GM23248 (cell line): ENCODE measurements around the gene STON2. TPM values are rescaled to one million over a fixed set of nuclear protein-coding genes. Genes with fewer than 3 reads are reported as not detected.

Source experiments
- DNase-seq: peaks from one replicate; pipeline ENCODE4 v3.0.0-alpha.2; 2015
- H2AFZ ChIP-seq: fragments of 200-600 bp; sonication (generic); 2 replicates; pipeline ENCODE4 v1.6.1; 2016; ENCODE audit warnings: antibody characterized with exemption
- H3F3A ChIP-seq: fragments of 200-600 bp; sonication (generic); 2 replicates; pipeline ENCODE4 v1.6.1; 2016; ENCODE audit warnings: mild to moderate bottlenecking, antibody characterized with exemption, mixed run types; ENCODE audit not compliant: insufficient read depth
- H3K27ac ChIP-seq: fragments of 200-600 bp; sonication (generic); 2 replicates; pipeline ENCODE4 v1.5.1; 2016; ENCODE audit warnings: mild to moderate bottlenecking
- H3K27me3 ChIP-seq: fragments of 200-600 bp; sonication (generic); replicated peaks from 2 replicates; pipeline ENCODE4 v1.6.1; 2016; ENCODE audit warnings: mild to moderate bottlenecking; ENCODE audit not compliant: insufficient read depth
- H3K36me3 ChIP-seq: fragments of 200-600 bp; sonication (generic); 2 replicates; pipeline ENCODE4 v1.6.1; 2016; ENCODE audit warnings: low read depth, mild to moderate bottlenecking
- H3K4me1 ChIP-seq: fragments of 200-600 bp; sonication (generic); 2 replicates; pipeline ENCODE4 v1.6.1; 2016; ENCODE audit warnings: mild to moderate bottlenecking; ENCODE audit not compliant: insufficient read depth
- H3K4me2 ChIP-seq: fragments of 200-600 bp; sonication (generic); one replicate; pipeline ENCODE4 v1.6.1; 2016; ENCODE audit warnings: mild to moderate bottlenecking; ENCODE audit not compliant: unreplicated experiment
- H3K4me3 ChIP-seq: fragments of 200-600 bp; sonication (generic); 2 replicates; pipeline ENCODE4 v1.5.1; 2016; ENCODE audit warnings: mild to moderate bottlenecking
- H3K79me2 ChIP-seq: fragments of 200-600 bp; sonication (generic); 2 replicates; pipeline ENCODE4 v1.6.1; 2016; ENCODE audit warnings: mild to moderate bottlenecking; ENCODE audit not compliant: insufficient read depth
- H3K9ac ChIP-seq: fragments of 200-600 bp; sonication (generic); 2 replicates; pipeline ENCODE4 v1.6.1; 2016; ENCODE audit warnings: mild to moderate bottlenecking
- H3K9me2 ChIP-seq: fragments of 200-600 bp; sonication (generic); 2 replicates; pipeline ENCODE4 v1.6.1; 2016; ENCODE audit warnings: mixed run types, mild to moderate bottlenecking, moderate library complexity; ENCODE audit not compliant: insufficient read depth
- H3K9me3 ChIP-seq: fragments of 200-600 bp; sonication (generic); one replicate; pipeline ENCODE4 v1.6.1; 2017; ENCODE audit warnings: low read depth
- H4K20me1 ChIP-seq: fragments of 200-600 bp; sonication (generic); 2 replicates; pipeline ENCODE4 v1.6.0; 2016; ENCODE audit not compliant: insufficient read depth
- EZH2 ChIP-seq: fragments of 200-600 bp; sonication (generic); IDR thresholded peaks from 2 replicates; pipeline ENCODE4 v1.6.1; 2018; ENCODE audit warnings: antibody characterized with exemption, mild to moderate bottlenecking; ENCODE audit not compliant: insufficient read depth, poor library complexity, severe bottlenecking
- EZH2phosphoT487 ChIP-seq: fragments of 200-600 bp; sonication (generic); IDR thresholded peaks from 2 replicates; pipeline ENCODE4 v1.6.1; 2018; ENCODE audit warnings: antibody characterized with exemption, moderate library complexity, mild to moderate bottlenecking, low read depth; ENCODE audit not compliant: insufficient read depth
- WGBS, 2 experiments: methylation state at CpG; one replicate each; pipeline ENCODE4 v1.1.6; 2015 to 2017; ENCODE audit warnings: low lambda C conversion rate in 2 of 2, low coverage in 1 of 2; ENCODE audit errors: missing lambda C conversion rate in 2 of 2; 5-methylcytosine and 5-hydroxymethylcytosine counted together
- in situ Hi-C: fragments of 300-500 bp; cut with MboI; formaldehyde crosslinking; loops from 2 replicates; pipeline ENCODE4 v1.15.0; 2020
- polyA plus RNA-seq: library from polyadenylated mRNA; unstranded; fragments of >200 nt; fragmentation: Nextera tagmentation; extraction: Ambion mirVana; gene quantifications from 2 replicates; pipeline ENCODE4 v1.2.1, GENCODE V29; 2016
- total RNA-seq: library from RNA; depleted of rRNA; stranded (reverse); fragments of >200 nt; shearing (Covaris generic); gene quantifications from 2 replicates; pipeline ENCODE4 v1.2.3, GENCODE V29; 2014

Gene STON2
- total and polyA plus RNA-seq, 2 experiments from 2014 or later = 0.14 TPM; not detected in 1

GRCh38 chr14:81388336-81388735 lies 11.8 kb downstream of the STON2 start:
- in situ Hi-C loops = no loop called here
- H4K20me1 ChIP-seq = no peaks in the 10 kb centered on the region
- WGBS, 2 experiments = 65 to 67% methylated on average over 2 of the region's 2 CpGs

DNA sequence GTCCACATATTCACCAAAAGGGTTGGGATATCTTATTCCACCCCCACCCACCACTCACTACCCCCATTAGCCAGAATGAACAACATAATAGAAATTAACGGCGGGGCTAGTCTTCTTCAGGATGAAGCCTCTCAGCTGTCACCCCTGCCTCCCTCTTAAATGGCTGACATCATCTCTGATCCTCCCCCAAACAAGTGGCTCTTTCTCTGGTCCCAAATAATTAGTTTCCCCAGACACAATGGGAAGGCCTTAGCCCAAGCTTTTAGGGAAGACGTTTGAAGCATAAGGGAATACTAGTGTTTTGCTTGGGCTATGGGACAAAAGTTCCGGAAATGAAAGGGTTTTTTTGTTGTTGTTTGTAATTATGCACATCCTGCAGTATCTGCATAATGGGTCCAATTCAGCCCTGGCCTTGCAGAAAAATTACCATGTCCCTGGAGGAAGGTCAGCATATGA lies 13.8 kb downstream of the STON2 start:
- no peaks in the 10 kb centered on the region for H3K9me3 ChIP-seq
- no peaks in the 10 kb centered on the region for H3K9me2 ChIP-seq
- in situ Hi-C loops = no loop called here
- 60 to 63% methylated on average over 4 of the region's 4 CpGs for WGBS, 2 experiments
- H4K20me1 ChIP-seq = no peaks in the 10 kb centered on the region
- H3F3A ChIP-seq = no peaks in the 10 kb centered on the region
- H3K27ac ChIP-seq = no peak overlapping the region
- no peak for DNase-seq
- no peaks in the 10 kb centered on the region for H3K36me3 ChIP-seq
- TF ChIP-seq EZH2phosphoT487 (no peak), EZH2 (no peak)
- H3K79me2 ChIP-seq = no peaks in the 10 kb centered on the region
- H3K9ac ChIP-seq = no peak overlapping the region
- H3K4me3 ChIP-seq = no peak overlapping the region
- H3K27me3 ChIP-seq = peaks cover 35% of the 10 kb centered on the region; the same call in 1 of the 2 replicates
- H2AFZ ChIP-seq = no peak overlapping the region
- no peak overlapping the region for H3K4me2 ChIP-seq
- no peaks in the 10 kb centered on the region for H3K4me1 ChIP-seq

More at GRCh38 chr14:81388336-81388735, 11.8 kb downstream of the STON2 start:
- Histone ChIP-seq H3K27me3 (peaks cover 32% of the 10 kb centered on the region; the same call in 1 of the 2 replicates), H3K4me3 (no peak overlapping the region), H3K4me2 (no peak overlapping the region), H3K27ac (no peak overlapping the region), H3K79me2 (no peaks in the 10 kb centered on the region), H3K9me3 (no peaks in the 10 kb centered on the region), H3K4me1 (no peaks in the 10 kb centered on the region), H2AFZ (no peak overlapping the region), H3F3A (no peaks in the 10 kb centered on the region), H3K36me3 (no peaks in the 10 kb centered on the region), H3K9me2 (no peaks in the 10 kb centered on the region), H3K9ac (no peak overlapping the region)
- DNase-seq = no peak
- no peak for TF ChIP-seq EZH2phosphoT487
- TF ChIP-seq EZH2 = no peak

- Histone ChIP-seq H3F3A (no peaks in the 10 kb centered on the region), H3K9ac (no peak overlapping the region), H3K79me2 (no peaks in the 10 kb centered on the region), H3K9me3 (no peaks in the 10 kb centered on the region), H3K4me1 (no peaks in the 10 kb centered on the region), H2AFZ (no peak overlapping the region), H3K4me3 (no peak overlapping the region), H3K36me3 (no peaks in the 10 kb centered on the region), H3K4me2 (no peak overlapping the region), H3K9me2 (no peaks in the 10 kb centered on the region), H3K27me3 (peaks cover 35% of the 10 kb centered on the region; the same call in 1 of the 2 replicates), H3K27ac (no peak overlapping the region), H4K20me1 (no peaks in the 10 kb centered on the region)
- in situ Hi-C loops = no loop called here
- 76 to 80% methylated on average over 7 of the region's 7 CpGs for WGBS, 2 experiments
- no peak for DNase-seq
- TF ChIP-seq EZH2 (no peak), EZH2phosphoT487 (no peak)
These were observed 14.2 kb downstream of the STON2 start for GRCh38 chr14:81385886-81386285.

GRCh38 chr14:81385419-81385818 lies 14.7 kb downstream of the STON2 start:
- 57 to 77% methylated on average over 1 of the region's 1 CpG for WGBS, 2 experiments
- in situ Hi-C loops = no loop called here
- Histone ChIP-seq H3K4me1 (no peaks in the 10 kb centered on the region), H3K4me2 (no peak overlapping the region), H3K36me3 (no peaks in the 10 kb centered on the region), H3K4me3 (no peak overlapping the region), H4K20me1 (no peaks in the 10 kb centered on the region), H3K9ac (no peak overlapping the region), H2AFZ (no peak overlapping the region), H3K9me3 (no peaks in the 10 kb centered on the region), H3K79me2 (no peaks in the 10 kb centered on the region), H3K27ac (no peak overlapping the region), H3K27me3 (peaks cover 36% of the 10 kb centered on the region; the same call in 1 of the 2 replicates), H3F3A (no peaks in the 10 kb centered on the region), H3K9me2 (no peaks in the 10 kb centered on the region)
- TF ChIP-seq EZH2 (no peak), EZH2phosphoT487 (no peak)
- DNase-seq = no peak

GRCh38 chr14:81384900-81385299 lies 15.2 kb downstream of the STON2 start:
- TF ChIP-seq EZH2 (no peak), EZH2phosphoT487 (no peak)
- no peaks in the 10 kb centered on the region for H3K9me3 ChIP-seq
- no peaks in the 10 kb centered on the region for H3K9me2 ChIP-seq
- in situ Hi-C loops = no loop called here
- DNase-seq = peak; percentile 20
- no peaks in the 10 kb centered on the region for H3K4me1 ChIP-seq
- no peaks in the 10 kb centered on the region for H4K20me1 ChIP-seq
- H3K4me2 ChIP-seq = no peak overlapping the region
- 0 to 9% methylated on average over 1 of the region's 1 CpG for WGBS, 2 experiments
- peaks cover 36% of the 10 kb centered on the region; the same call in 1 of the 2 replicates for H3K27me3 ChIP-seq
- H2AFZ ChIP-seq = no peak overlapping the region
- no peak overlapping the region for H3K9ac ChIP-seq
- no peak overlapping the region for H3K27ac ChIP-seq
- no peak overlapping the region for H3K4me3 ChIP-seq
- H3K36me3 ChIP-seq = no peaks in the 10 kb centered on the region
- no peaks in the 10 kb centered on the region for H3F3A ChIP-seq
- H3K79me2 ChIP-seq = no peaks in the 10 kb centered on the region
